ENCODE results near the gene TTC39B.

The TTC39B gene

GRCh38 chr9:15192856-15193255 is 114.2 kb downstream of the TTC39B start:
- DNase-seq (ENCODE audit: low read depth, low spot score), result no peak
- POLR2A ChIA-PET, result no interaction called here
- no peak overlapping the region for H3K4me3 ChIP-seq (ENCODE audit: low read depth, low read length)
- no peak for TF ChIP-seq CTCF (IDR thresholded peaks at IDR 0.05; ENCODE audit: insufficient read depth, low read length, missing control alignments)
- CTCF ChIA-PET, result interaction anchor here (0.8 kb wide), 1 partner anchor 18 kb away, joined by 3 read pairs; no protein-coding TSS in a partner anchor

- ChIA-PET CTCF (no interaction called here), POLR2A (no interaction called here)
- DNase-seq (ENCODE audit: low read depth, low spot score), result no peak
- no peak for TF ChIP-seq CTCF (IDR thresholded peaks at IDR 0.05; ENCODE audit: insufficient read depth, low read length, missing control alignments)
- H3K4me3 ChIP-seq (ENCODE audit: low read depth, low read length), result no peak overlapping the region
Observed at GRCh38 chr9:15191378-15191777, 115.6 kb downstream of the TTC39B start.

- no peak for DNase-seq (ENCODE audit: low read depth, low spot score)
- H3K4me3 ChIP-seq (ENCODE audit: low read depth, low read length), result no peak overlapping the region
- no peak for TF ChIP-seq CTCF (IDR thresholded peaks at IDR 0.05; ENCODE audit: insufficient read depth, low read length, missing control alignments)
- POLR2A ChIA-PET, result no interaction called here
- CTCF ChIA-PET, result interaction anchor here (0.6 to 1.7 kb wide), 2 partner anchors 22 to 431 kb away, joined by 3 to 5 read pairs; no protein-coding TSS in a partner anchor
Observed at GRCh38 chr9:15189481-15189880, 117.5 kb downstream of the TTC39B start.

GRCh38 chr9:15187589-15187988 is 119.4 kb downstream of the TTC39B start:
- DNase-seq (ENCODE audit: low read depth, low spot score), result no peak
- POLR2A ChIA-PET, result no interaction called here
- CTCF ChIA-PET, result interaction anchor here (1.1 kb wide), 1 partner anchor 23 kb away, joined by 4 read pairs; no protein-coding TSS in a partner anchor
- no peak overlapping the region for H3K4me3 ChIP-seq (ENCODE audit: low read depth, low read length)
- no peak for TF ChIP-seq CTCF (IDR thresholded peaks at IDR 0.05; ENCODE audit: insufficient read depth, low read length, missing control alignments)

GRCh38 chr9:15182730-15183129 is 124.3 kb downstream of the TTC39B start:
- DNase-seq (ENCODE audit: low read depth, low spot score), result no peak
- ChIA-PET POLR2A (no interaction called here), CTCF (no interaction called here)
- TF ChIP-seq CTCF (IDR thresholded peaks at IDR 0.05; ENCODE audit: insufficient read depth, low read length, missing control alignments), result no peak
- no peak overlapping the region for H3K4me3 ChIP-seq (ENCODE audit: low read depth, low read length)

GRCh38 chr9:15182101-15182551 is 124.9 kb downstream of the TTC39B start:
- H3K4me3 ChIP-seq (ENCODE audit: low read depth, low read length), result no peak overlapping the region
- DNase-seq (ENCODE audit: low read depth, low spot score), result no peak
- ChIA-PET POLR2A (no interaction called here), CTCF (no interaction called here)
- no peak for TF ChIP-seq CTCF (IDR thresholded peaks at IDR 0.05; ENCODE audit: insufficient read depth, low read length, missing control alignments)
